GM06990 (cell line): ENCODE data around the gene EIF2B5.

Experiments
- DNase-seq: peaks from one replicate; pipeline ENCODE4 v3.0.0-alpha.2; 2011; ENCODE audit not compliant: insufficient read length; ENCODE audit errors: extremely low read depth
- H3K27me3 ChIP-seq: replicated peaks from 2 replicates; pipeline ENCODE4 v1.6.0; 2011; ENCODE audit warnings: low read length; ENCODE audit not compliant: control insufficient read depth, insufficient read depth
- H3K36me3 ChIP-seq: 2 replicates; pipeline ENCODE4 v1.5.1; 2011; ENCODE audit warnings: low read length; ENCODE audit not compliant: control insufficient read depth, insufficient read depth
- H3K4me3 ChIP-seq: replicated peaks from 2 replicates; pipeline ENCODE4 v1.5.1; 2011; ENCODE audit warnings: low read depth, mild to moderate bottlenecking, control low read depth, low read length
- TF ChIP-seq, protein P1 (sequence below): IDR thresholded peaks from 2 replicates; pipeline ENCODE4 v1.5.1; 2011; ENCODE audit warnings: low read length, control low read depth, mild to moderate bottlenecking, inconsistent platforms; ENCODE audit not compliant: insufficient read depth, poor library complexity, severe bottlenecking

EIF2B5 gene

DNA sequence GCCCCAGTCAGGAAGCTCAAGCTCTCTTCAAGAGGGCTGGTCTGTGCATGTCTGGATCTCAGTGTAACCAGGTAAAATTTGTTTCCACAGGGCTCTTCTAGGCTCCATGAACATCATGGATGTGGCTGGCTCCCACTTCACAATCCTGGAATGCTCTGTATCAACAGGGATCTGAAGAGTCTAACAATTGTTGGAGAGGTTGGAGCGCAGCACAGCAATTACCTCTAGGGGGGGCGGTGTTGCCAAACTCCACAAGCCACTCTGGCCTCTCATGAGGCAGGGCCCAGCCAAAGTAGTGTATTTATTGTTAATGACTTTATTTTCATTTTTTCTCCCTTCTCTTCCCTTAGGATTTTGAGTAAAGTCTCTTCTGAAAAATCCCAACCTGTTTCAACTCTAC lies 6.1 kb upstream of the EIF2B5 start:
- Histone ChIP-seq H3K27me3 (no peaks in the 10 kb centered on the region), H3K36me3 (no peaks in the 10 kb centered on the region), H3K4me3 (no peak overlapping the region)
- DNase-seq = no peak
- TF ChIP-seq, protein P1, sequence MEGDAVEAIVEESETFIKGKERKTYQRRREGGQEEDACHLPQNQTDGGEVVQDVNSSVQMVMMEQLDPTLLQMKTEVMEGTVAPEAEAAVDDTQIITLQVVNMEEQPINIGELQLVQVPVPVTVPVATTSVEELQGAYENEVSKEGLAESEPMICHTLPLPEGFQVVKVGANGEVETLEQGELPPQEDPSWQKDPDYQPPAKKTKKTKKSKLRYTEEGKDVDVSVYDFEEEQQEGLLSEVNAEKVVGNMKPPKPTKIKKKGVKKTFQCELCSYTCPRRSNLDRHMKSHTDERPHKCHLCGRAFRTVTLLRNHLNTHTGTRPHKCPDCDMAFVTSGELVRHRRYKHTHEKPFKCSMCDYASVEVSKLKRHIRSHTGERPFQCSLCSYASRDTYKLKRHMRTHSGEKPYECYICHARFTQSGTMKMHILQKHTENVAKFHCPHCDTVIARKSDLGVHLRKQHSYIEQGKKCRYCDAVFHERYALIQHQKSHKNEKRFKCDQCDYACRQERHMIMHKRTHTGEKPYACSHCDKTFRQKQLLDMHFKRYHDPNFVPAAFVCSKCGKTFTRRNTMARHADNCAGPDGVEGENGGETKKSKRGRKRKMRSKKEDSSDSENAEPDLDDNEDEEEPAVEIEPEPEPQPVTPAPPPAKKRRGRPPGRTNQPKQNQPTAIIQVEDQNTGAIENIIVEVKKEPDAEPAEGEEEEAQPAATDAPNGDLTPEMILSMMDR = peak; percentile 61

DNA sequence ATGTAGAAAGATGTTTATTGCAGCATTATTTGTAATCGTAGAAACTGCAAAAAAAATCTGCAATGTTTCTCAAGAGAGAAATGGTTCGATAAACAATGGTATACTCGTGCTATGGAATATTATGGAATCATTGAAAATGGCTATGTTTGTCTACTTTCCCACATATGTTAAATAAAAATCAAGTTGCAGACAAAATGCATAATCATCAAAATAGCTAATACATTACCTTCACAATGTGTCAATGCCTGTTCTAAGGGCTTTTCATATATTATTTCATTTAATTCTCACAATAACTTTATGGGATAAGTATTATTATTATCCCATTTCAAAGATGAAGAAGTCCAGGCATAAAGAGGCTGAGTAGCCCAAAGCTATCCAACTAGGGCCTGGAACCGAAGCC lies 2.2 kb upstream of the EIF2B5 start:
- no peak overlapping the region for H3K4me3 ChIP-seq
- no peaks in the 10 kb centered on the region for H3K36me3 ChIP-seq
- TF ChIP-seq, protein P1 = no peak
- no peaks in the 10 kb centered on the region for H3K27me3 ChIP-seq
- no peak for DNase-seq

DNA sequence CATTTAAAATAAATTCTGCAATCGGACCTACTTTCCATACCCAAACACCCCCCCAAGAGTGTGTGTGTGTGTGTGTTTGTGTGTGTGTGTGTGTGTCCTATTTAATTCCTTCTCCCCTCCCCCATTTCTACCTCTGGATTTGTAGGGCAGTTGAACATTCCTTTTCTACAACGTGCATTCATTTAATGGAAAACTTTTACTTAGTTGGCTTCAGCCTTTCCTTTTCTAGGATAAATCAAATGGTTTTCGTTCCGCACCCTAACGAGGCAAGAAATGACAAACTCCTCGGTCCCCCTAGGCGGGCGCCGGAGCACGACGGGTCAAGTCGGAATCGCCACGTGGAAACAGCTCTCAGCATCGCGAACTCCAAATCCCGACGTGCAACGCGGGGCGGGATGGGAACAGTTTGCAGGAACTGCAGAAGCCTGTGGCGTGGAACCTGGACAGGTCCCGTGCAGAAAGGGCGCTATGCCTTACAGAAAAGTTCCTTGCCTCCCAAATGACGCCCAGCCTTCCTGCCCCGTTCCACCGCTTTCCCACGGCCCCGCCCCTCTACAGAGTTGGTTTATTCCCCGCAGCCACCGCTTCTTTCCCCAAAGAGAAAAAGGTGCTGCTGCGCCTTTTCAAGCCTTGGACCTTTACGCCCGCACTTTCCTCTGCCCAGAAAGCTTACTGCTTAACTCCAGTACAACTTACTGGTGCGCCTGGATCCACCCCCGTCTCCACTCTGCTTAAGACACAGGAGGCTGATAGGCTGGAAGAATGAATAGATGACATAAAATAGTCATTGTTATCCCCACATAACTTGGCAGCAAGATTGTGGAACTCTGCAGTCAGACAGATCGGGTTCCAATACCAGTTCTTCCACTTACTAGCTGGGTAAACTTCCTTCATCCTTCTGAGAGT lies 1.1 kb upstream of the EIF2B5 start:
- Histone ChIP-seq H3K27me3 (no peaks in the 10 kb centered on the region), H3K36me3 (no peaks in the 10 kb centered on the region), H3K4me3 (peak overlapping the region; percentile 100)
- DNase-seq = peak; percentile 73
- TF ChIP-seq, protein P1 = no peak

DNA sequence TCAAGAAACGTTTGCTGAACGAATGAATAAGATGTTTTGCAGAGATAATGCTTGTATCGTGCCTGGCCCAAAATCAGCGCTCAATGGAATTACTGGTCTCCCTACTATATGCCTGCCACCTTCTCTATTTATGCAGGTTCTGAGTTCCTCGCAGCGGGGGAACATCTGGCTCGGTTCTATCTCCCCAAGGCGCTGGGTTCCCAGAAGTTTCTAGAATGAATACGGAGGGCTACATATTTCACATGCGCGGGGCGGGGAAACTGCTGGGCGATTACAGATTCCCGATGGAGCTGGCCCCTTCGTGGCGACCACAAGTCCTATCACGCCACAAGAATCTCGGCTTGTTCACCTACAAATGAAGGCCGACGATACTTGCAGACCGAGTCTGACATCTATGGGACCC lies 411 bp upstream of the EIF2B5 start:
- H3K27me3 ChIP-seq = no peaks in the 10 kb centered on the region
- no peaks in the 10 kb centered on the region for H3K36me3 ChIP-seq
- H3K4me3 ChIP-seq = peak overlapping the region; percentile 100
- TF ChIP-seq, protein P1 = no peak
- no peak for DNase-seq

DNA sequence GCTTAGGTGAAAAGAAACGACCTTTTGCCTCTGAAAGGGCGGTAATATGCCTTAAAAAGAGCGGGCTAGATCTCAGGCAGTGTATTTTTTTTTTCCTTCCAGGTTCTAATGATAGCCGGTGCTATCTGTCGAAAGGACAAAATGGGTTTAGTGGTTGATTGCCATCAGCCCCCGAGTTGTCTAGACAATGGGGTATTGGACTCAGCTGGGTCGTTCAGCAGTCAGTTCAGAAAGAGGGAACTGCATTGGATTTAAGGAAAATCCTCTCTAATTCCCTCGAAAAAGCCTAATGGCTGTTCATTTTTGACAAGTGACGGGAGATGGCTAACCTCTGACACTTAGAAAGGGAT lies 728 bp downstream of the EIF2B5 start:
- peaks cover 7% of the 10 kb centered on the region for H3K36me3 ChIP-seq
- H3K4me3 ChIP-seq = peak overlapping the region; percentile 100
- TF ChIP-seq, protein P1 = no peak
- no peak for DNase-seq
- no peaks in the 10 kb centered on the region for H3K27me3 ChIP-seq
